ENCODE measurements around the gene NIFK.

Gene NIFK

DNA sequence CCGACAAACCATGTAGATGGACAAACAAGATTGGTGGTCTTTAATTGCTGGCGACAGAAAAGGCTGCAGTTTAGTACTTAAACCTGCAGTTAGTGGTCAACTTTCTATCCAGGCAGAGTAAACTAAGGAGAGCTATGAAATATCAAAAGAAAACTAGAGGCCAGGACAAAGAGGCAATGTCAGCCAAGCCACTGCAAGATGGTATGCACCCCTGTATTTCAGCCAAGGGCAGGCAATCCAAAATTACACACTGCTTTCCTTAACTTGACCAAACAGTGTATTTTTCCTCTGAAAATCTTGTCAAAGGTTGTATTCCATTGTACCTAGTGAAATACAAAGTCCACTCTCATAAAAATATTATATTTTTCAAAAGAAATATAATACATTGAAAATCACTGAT lies 9.3 kb downstream of the NIFK start:
- peaks cover 13% of the 10 kb centered on the region; the same call in 1 of the 2 replicates for H3K79me2 ChIP-seq (ENCODE audit: insufficient read depth, low read length)
- H4K20me1 ChIP-seq (ENCODE audit: insufficient read depth, low read length, poor library complexity, severe bottlenecking) = peaks cover 3% of the 10 kb centered on the region
- H3K4me1 ChIP-seq (ENCODE audit: insufficient read depth, low read length, poor library complexity, severe bottlenecking) = peaks cover 4% of the 10 kb centered on the region
- H3K9ac ChIP-seq (ENCODE audit: low read depth, low read length, poor library complexity, severe bottlenecking) = no peak overlapping the region
- no peak overlapping the region for H3K4me3 ChIP-seq (ENCODE audit: low read length, poor library complexity, severe bottlenecking)
- no peak for TF ChIP-seq EZH2phosphoT487 (IDR thresholded peaks at IDR 0.05; ENCODE audit: borderline replicate concordance)
- no peak for TF ChIP-seq CTCF (conservative IDR thresholded peaks at IDR 0.05; ENCODE audit: low read length)
- no peak overlapping the region for H2AFZ ChIP-seq (ENCODE audit: low read length)
- no peaks in the 10 kb centered on the region for H3K9me2 ChIP-seq (replicated peaks; ENCODE audit: low read depth, low read length)
- H3K36me3 ChIP-seq (ENCODE audit: insufficient read depth, low read length) = peaks cover 51% of the 10 kb centered on the region
- no peaks in the 10 kb centered on the region for H3K27me3 ChIP-seq (ENCODE audit: insufficient read depth, low read length, poor library complexity, severe bottlenecking)
- H3K4me2 ChIP-seq (ENCODE audit: low read depth, low read length, poor library complexity, severe bottlenecking) = no peak overlapping the region
- H3F3A ChIP-seq (ENCODE audit: low read depth) = no peaks in the 10 kb centered on the region
- no peaks in the 10 kb centered on the region for H3K9me3 ChIP-seq (ENCODE audit: insufficient read depth, low read depth, low read length)

- H3K4me1 ChIP-seq (ENCODE audit: insufficient read depth, low read length, poor library complexity, severe bottlenecking) = no peaks in the 10 kb centered on the region
- no peaks in the 10 kb centered on the region for H3K9me2 ChIP-seq (replicated peaks; ENCODE audit: low read depth, low read length)
- H3K79me2 ChIP-seq (ENCODE audit: insufficient read depth, low read length) = no peaks in the 10 kb centered on the region
- H3K4me3 ChIP-seq (ENCODE audit: low read length, poor library complexity, severe bottlenecking) = no peak overlapping the region
- no peak overlapping the region for H3K4me2 ChIP-seq (ENCODE audit: low read depth, low read length, poor library complexity, severe bottlenecking)
- no peaks in the 10 kb centered on the region for H4K20me1 ChIP-seq (ENCODE audit: insufficient read depth, low read length, poor library complexity, severe bottlenecking)
- H2AFZ ChIP-seq (ENCODE audit: low read length) = no peak overlapping the region
- no peaks in the 10 kb centered on the region for H3K9me3 ChIP-seq (ENCODE audit: insufficient read depth, low read depth, low read length)
- no peaks in the 10 kb centered on the region for H3F3A ChIP-seq (ENCODE audit: low read depth)
- TF ChIP-seq CTCF (conservative IDR thresholded peaks at IDR 0.05; ENCODE audit: low read length) (no peak), EZH2phosphoT487 (IDR thresholded peaks at IDR 0.05; ENCODE audit: borderline replicate concordance) (no peak)
- no peaks in the 10 kb centered on the region for H3K27me3 ChIP-seq (ENCODE audit: insufficient read depth, low read length, poor library complexity, severe bottlenecking)
- peaks cover 17% of the 10 kb centered on the region for H3K36me3 ChIP-seq (ENCODE audit: insufficient read depth, low read length)
- no peak overlapping the region for H3K9ac ChIP-seq (ENCODE audit: low read depth, low read length, poor library complexity, severe bottlenecking)
These were observed 13.4 kb downstream of the NIFK start for GRCh38 chr2:121723316-121723715.

GRCh38 chr2:121722479-121722878 lies 14.2 kb downstream of the NIFK start:
- no peak for TF ChIP-seq CTCF (conservative IDR thresholded peaks at IDR 0.05; ENCODE audit: low read length)
- TF ChIP-seq EZH2phosphoT487 (IDR thresholded peaks at IDR 0.05; ENCODE audit: borderline replicate concordance) = no peak
- H2AFZ ChIP-seq (ENCODE audit: low read length) = no peak overlapping the region
- no peaks in the 10 kb centered on the region for H3K27me3 ChIP-seq (ENCODE audit: insufficient read depth, low read length, poor library complexity, severe bottlenecking)
- H4K20me1 ChIP-seq (ENCODE audit: insufficient read depth, low read length, poor library complexity, severe bottlenecking) = no peaks in the 10 kb centered on the region
- H3K9me3 ChIP-seq (ENCODE audit: insufficient read depth, low read depth, low read length) = no peaks in the 10 kb centered on the region
- peaks cover 9% of the 10 kb centered on the region for H3K36me3 ChIP-seq (ENCODE audit: insufficient read depth, low read length)
- H3K4me1 ChIP-seq (ENCODE audit: insufficient read depth, low read length, poor library complexity, severe bottlenecking) = no peaks in the 10 kb centered on the region
- no peak overlapping the region for H3K4me2 ChIP-seq (ENCODE audit: low read depth, low read length, poor library complexity, severe bottlenecking)
- H3K9ac ChIP-seq (ENCODE audit: low read depth, low read length, poor library complexity, severe bottlenecking) = no peak overlapping the region
- no peaks in the 10 kb centered on the region for H3F3A ChIP-seq (ENCODE audit: low read depth)
- H3K9me2 ChIP-seq (replicated peaks; ENCODE audit: low read depth, low read length) = no peaks in the 10 kb centered on the region
- H3K4me3 ChIP-seq (ENCODE audit: low read length, poor library complexity, severe bottlenecking) = no peak overlapping the region
- no peaks in the 10 kb centered on the region for H3K79me2 ChIP-seq (ENCODE audit: insufficient read depth, low read length)
